GM23248 (cell line): Measurements from ENCODE around the gene ATP5PF.
"Not testable (repeated sequence)": the region's sequence is repeated elsewhere in the genome, so short reads cannot be mapped to it uniquely, and the experiment has no call there.

Experiments
- EZH2 ChIP-seq: fragments of 200-600 bp; sonication (generic); IDR thresholded peaks from 2 replicates; pipeline ENCODE4 v1.6.1; 2018; ENCODE audit warnings: antibody characterized with exemption, mild to moderate bottlenecking; ENCODE audit not compliant: insufficient read depth, poor library complexity, severe bottlenecking
- EZH2phosphoT487 ChIP-seq: fragments of 200-600 bp; sonication (generic); IDR thresholded peaks from 2 replicates; pipeline ENCODE4 v1.6.1; 2018; ENCODE audit warnings: antibody characterized with exemption, moderate library complexity, mild to moderate bottlenecking, low read depth; ENCODE audit not compliant: insufficient read depth

- not testable (repeated sequence) for TF ChIP-seq EZH2phosphoT487, EZH2
Measured at GRCh38 chr21:25714066-25714465, 20.6 kb downstream of the ATP5PF start.
